SK-N-SH (cell line): ENCODE measurements around the gene UCP2. TPM values are rescaled to one million over a fixed set of nuclear protein-coding genes. Genes with fewer than 3 reads are reported as not detected.

Experiments used
- CTCF ChIA-PET: fragments of 300-600, 350-600 bp; formaldehyde crosslinking; extraction: SDS; loops from one replicate; lab custom pipeline; 2021; lab: Yijun Ruan, JAX
- POLR2A ChIA-PET: fragments of 350-600 bp; sonication (Branson Sonifier 250); formaldehyde crosslinking; extraction: SDS; loops from one replicate; lab custom pipeline; 2020; ENCODE audit warnings: antibody characterized with exemption, inconsistent platforms; lab: Yijun Ruan, JAX
- DNase-seq: peaks from one replicate; pipeline ENCODE4 v3.0.0; 2012
- H2AFZ ChIP-seq: fragments of 200-600 bp; sonication (generic); 2 replicates; pipeline ENCODE4 v1.8.1; 2016; ENCODE audit warnings: antibody characterized with exemption, mild to moderate bottlenecking, low read depth
- H3F3A ChIP-seq: fragments of 200-600 bp; sonication (generic); replicated peaks from 2 replicates; pipeline ENCODE3; 2016; ENCODE audit warnings: antibody characterized with exemption, mild to moderate bottlenecking; ENCODE audit not compliant: insufficient read depth
- H3K27ac ChIP-seq, 2 experiments: fragments of 200-500 bp in 1 of 2; fragments of 200-600 bp in 1 of 2; sonication (Bioruptor generic) in 1 of 2; sonication (generic), shearing (Covaris generic) in 1 of 2; 2 replicates each; pipeline versions ENCODE4 v1.5.1 to v1.6.1; 2014 to 2016; ENCODE audit warnings: low read depth in 2 of 2, inconsistent platforms in 1 of 2, low read length in 1 of 2, mild to moderate bottlenecking in 1 of 2, mixed read lengths in 1 of 2
- H3K27me3 ChIP-seq: fragments of 200-600 bp; sonication (generic), shearing (Covaris generic); 2 replicates; pipeline ENCODE4 v1.6.1; 2016; ENCODE audit warnings: mixed run types; ENCODE audit not compliant: insufficient read depth
- H3K36me3 ChIP-seq, 2 experiments: fragments of 200-500 bp in 1 of 2; fragments of 200-600 bp in 1 of 2; sonication (Bioruptor generic) in 1 of 2; sonication (generic) in 1 of 2; replicated peaks in 1 of 2; 2 replicates each; pipeline versions ENCODE3 to v1.5.1; 2014 to 2016; ENCODE audit warnings: low read length in 1 of 2, mild to moderate bottlenecking in 1 of 2; ENCODE audit not compliant: insufficient read depth in 2 of 2, control insufficient read depth in 1 of 2
- H3K4me1 ChIP-seq, 2 experiments: fragments of 200-500 bp in 1 of 2; fragments of 200-600 bp in 1 of 2; sonication (Bioruptor generic) in 1 of 2; sonication (generic), shearing (Covaris generic) in 1 of 2; 2 replicates each; pipeline versions ENCODE4 v1.5.1 to v1.6.1; 2014 to 2016; ENCODE audit warnings: low read depth in 1 of 2, low read length in 1 of 2, mixed run types in 1 of 2; ENCODE audit not compliant: insufficient read depth in 2 of 2, control insufficient read depth in 1 of 2
- H3K4me2 ChIP-seq: fragments of 200-600 bp; sonication (generic), shearing (Covaris generic); 2 replicates; pipeline ENCODE4 v1.6.1; 2017; ENCODE audit warnings: mixed run types
- H3K4me3 ChIP-seq, 2 experiments: fragments of 200-500 bp in 1 of 2; fragments of 200-600 bp in 1 of 2; sonication (Bioruptor generic) in 1 of 2; sonication (generic), shearing (Covaris generic) in 1 of 2; 2 replicates each; pipeline versions ENCODE4 v1.5.1 to v1.8.1; 2014 to 2016; ENCODE audit warnings: low read depth in 2 of 2, inconsistent platforms in 1 of 2, low read length in 1 of 2, mild to moderate bottlenecking in 1 of 2, mixed read lengths in 1 of 2, moderate library complexity in 1 of 2
- H3K79me2 ChIP-seq: fragments of 200-600 bp; sonication (generic); 2 replicates; pipeline ENCODE4 v1.8.1; 2017; ENCODE audit warnings: mild to moderate bottlenecking; ENCODE audit not compliant: insufficient read depth
- H3K9ac ChIP-seq: fragments of 200-600 bp; sonication (generic); 2 replicates; pipeline ENCODE4 v1.6.1; 2017; ENCODE audit warnings: mixed run types
- H3K9me2 ChIP-seq: fragments of 200-600 bp; sonication (generic); 2 replicates; pipeline ENCODE4 v1.6.1; 2017; ENCODE audit warnings: mixed run types
- H3K9me3 ChIP-seq: fragments of 200-600 bp; sonication (generic); 2 replicates; pipeline ENCODE4 v1.6.1; 2017; ENCODE audit warnings: mixed run types, mild to moderate bottlenecking, moderate library complexity
- H4K20me1 ChIP-seq: fragments of 200-600 bp; sonication (generic); 2 replicates; pipeline ENCODE4 v1.6.1; 2017; ENCODE audit warnings: mild to moderate bottlenecking, mixed run types; ENCODE audit not compliant: insufficient read depth
- GATA2 ChIP-seq: sonication (generic); formaldehyde crosslinking; IDR thresholded peaks from 2 replicates; pipeline ENCODE4 v1.5.0; 2020; ENCODE audit warnings: mild to moderate bottlenecking, missing genetic modification reagents
- MXI1 ChIP-seq: IDR thresholded peaks from 2 replicates; pipeline ENCODE4 v1.6.1; 2012; ENCODE audit warnings: mild to moderate bottlenecking, low read depth, low read length, improper control_type of control experiment
- PBX3 ChIP-seq: IDR thresholded peaks from 2 replicates; pipeline ENCODE4; 2012
- REST ChIP-seq: IDR thresholded peaks from 2 replicates; pipeline ENCODE4 v1.6.1; 2012; ENCODE audit warnings: mild to moderate bottlenecking, low read depth, low read length, moderate library complexity
- WGBS: methylation state at CpG from one replicate; pipeline ENCODE4 v1.1.6; 2017; ENCODE audit warnings: low lambda C conversion rate; 5-methylcytosine and 5-hydroxymethylcytosine counted together
- polyA plus RNA-seq, 3 experiments: library from polyadenylated mRNA; depleted of rRNA; stranded (reverse); fragments of >200 nt; gene quantifications; 2 replicates each; pipeline ENCODE4 v1.2.3, GENCODE V29; 2012
- TF ChIP-seq, protein P1 (sequence below): IDR thresholded peaks from 2 replicates; pipeline ENCODE4 v1.4.0; 2012; ENCODE audit warnings: low read depth, borderline replicate concordance
- TF ChIP-seq, protein P2 (sequence below): fragments of 150-350 bp; IDR thresholded peaks from 2 replicates; pipeline ENCODE4 v1.6.1; 2017; ENCODE audit warnings: antibody characterized with exemption, low read length, low read depth, borderline replicate concordance

The UCP2 gene
- polyA plus RNA-seq, 1 of the 3 experiments (the other 2 are of a cell fraction): 36.0 TPM

DNA sequence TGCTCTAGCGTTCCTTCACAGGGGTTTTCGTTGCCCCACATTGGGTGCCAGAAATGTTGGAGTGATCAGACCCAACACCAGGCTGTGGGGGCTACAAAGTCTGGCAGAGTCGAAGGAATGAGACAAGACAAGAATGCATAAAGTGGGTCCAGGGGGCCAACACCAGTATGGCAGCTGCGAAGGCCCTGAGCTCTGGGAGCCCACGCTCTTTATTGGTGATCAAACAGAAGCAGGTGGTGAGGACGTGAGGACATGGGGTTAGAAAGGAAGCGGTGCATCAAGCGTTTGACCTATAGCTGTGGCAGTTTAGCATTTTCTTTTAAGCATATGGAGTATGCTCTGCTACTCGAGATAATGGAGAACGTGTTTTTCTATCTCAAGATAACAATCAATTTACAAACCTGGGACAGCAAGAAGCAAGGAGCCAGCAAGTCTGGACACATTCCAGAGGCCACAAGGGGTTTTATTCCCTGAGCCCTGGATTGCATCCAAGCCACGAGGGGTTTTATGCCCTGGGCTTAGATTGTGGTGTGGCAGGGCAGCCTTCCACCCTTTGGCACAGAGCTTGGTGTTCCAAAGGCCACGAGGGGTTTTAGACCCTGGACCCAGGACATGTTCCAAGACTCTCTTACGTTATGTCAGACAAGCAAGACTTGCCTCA is 35.7 kb downstream of the UCP2 start:
- ChIA-PET POLR2A (interaction anchor here (0.7 kb wide), 2 partner anchors 24 to 244 kb away, joined by 3 to 4 read pairs; no protein-coding TSS in a partner anchor), CTCF (interaction anchor here (1.7 to 1.8 kb wide), 2 partner anchors 17 kb away, joined by 4 to 6 read pairs; no protein-coding TSS in a partner anchor)
- Histone ChIP-seq H3K4me1 (no peaks in the 10 kb centered on the region; a peak in 1 of 4 replicates), H3K9me3 (no peaks in the 10 kb centered on the region), H3K79me2 (no peaks in the 10 kb centered on the region), H3K4me3 (no peak overlapping the region), H3K27me3 (no peaks in the 10 kb centered on the region), H3K27ac (no peak overlapping the region), H2AFZ (no peak overlapping the region), H3F3A (no peaks in the 10 kb centered on the region), H3K9me2 (no peaks in the 10 kb centered on the region), H3K4me2 (no peak overlapping the region), H3K36me3 (no peaks in the 10 kb centered on the region), H4K20me1 (no peaks in the 10 kb centered on the region), H3K9ac (no peak overlapping the region)
- no peak for DNase-seq
- TF ChIP-seq PBX3 (no peak), MXI1 (no peak)
- WGBS: 76% methylated on average over 12 of the region's 13 CpGs

GRCh38 chr11:73945396-73945795 is 37.2 kb downstream of the UCP2 start:
- TF ChIP-seq REST (no peak), GATA2 (CRISPR knock-in tag) (no peak)
- TF ChIP-seq, protein P1, sequence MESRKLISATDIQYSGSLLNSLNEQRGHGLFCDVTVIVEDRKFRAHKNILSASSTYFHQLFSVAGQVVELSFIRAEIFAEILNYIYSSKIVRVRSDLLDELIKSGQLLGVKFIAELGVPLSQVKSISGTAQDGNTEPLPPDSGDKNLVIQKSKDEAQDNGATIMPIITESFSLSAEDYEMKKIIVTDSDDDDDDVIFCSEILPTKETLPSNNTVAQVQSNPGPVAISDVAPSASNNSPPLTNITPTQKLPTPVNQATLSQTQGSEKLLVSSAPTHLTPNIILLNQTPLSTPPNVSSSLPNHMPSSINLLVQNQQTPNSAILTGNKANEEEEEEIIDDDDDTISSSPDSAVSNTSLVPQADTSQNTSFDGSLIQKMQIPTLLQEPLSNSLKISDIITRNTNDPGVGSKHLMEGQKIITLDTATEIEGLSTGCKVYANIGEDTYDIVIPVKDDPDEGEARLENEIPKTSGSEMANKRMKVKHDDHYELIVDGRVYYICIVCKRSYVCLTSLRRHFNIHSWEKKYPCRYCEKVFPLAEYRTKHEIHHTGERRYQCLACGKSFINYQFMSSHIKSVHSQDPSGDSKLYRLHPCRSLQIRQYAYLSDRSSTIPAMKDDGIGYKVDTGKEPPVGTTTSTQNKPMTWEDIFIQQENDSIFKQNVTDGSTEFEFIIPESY: no peak
- TF ChIP-seq, protein P2, sequence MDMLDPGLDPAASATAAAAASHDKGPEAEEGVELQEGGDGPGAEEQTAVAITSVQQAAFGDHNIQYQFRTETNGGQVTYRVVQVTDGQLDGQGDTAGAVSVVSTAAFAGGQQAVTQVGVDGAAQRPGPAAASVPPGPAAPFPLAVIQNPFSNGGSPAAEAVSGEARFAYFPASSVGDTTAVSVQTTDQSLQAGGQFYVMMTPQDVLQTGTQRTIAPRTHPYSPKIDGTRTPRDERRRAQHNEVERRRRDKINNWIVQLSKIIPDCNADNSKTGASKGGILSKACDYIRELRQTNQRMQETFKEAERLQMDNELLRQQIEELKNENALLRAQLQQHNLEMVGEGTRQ: no peak
- DNase-seq: no peak
- Histone ChIP-seq H3K4me2 (no peak overlapping the region), H3K4me3 (no peak overlapping the region), H3K9me3 (no peaks in the 10 kb centered on the region; the same call in 1 of the 2 replicates), H3K27ac (no peak overlapping the region), H2AFZ (no peak overlapping the region), H3K9me2 (no peaks in the 10 kb centered on the region), H3K9ac (no peak overlapping the region), H4K20me1 (no peaks in the 10 kb centered on the region), H3K36me3 (no peaks in the 10 kb centered on the region), H3K27me3 (no peaks in the 10 kb centered on the region), H3K79me2 (no peaks in the 10 kb centered on the region), H3K4me1 (no peaks in the 10 kb centered on the region), H3F3A (no peaks in the 10 kb centered on the region)
- CTCF ChIA-PET: interaction anchor here (0.6 to 1.7 kb wide), 2 partner anchors 12 to 19 kb away, joined by 3 to 6 read pairs; no protein-coding TSS in a partner anchor
- POLR2A ChIA-PET: no interaction called here
- 56% methylated on average over 4 of the region's 4 CpGs for WGBS
